ENCODE results near the gene TMEM63A.

TMEM63A gene

DNA sequence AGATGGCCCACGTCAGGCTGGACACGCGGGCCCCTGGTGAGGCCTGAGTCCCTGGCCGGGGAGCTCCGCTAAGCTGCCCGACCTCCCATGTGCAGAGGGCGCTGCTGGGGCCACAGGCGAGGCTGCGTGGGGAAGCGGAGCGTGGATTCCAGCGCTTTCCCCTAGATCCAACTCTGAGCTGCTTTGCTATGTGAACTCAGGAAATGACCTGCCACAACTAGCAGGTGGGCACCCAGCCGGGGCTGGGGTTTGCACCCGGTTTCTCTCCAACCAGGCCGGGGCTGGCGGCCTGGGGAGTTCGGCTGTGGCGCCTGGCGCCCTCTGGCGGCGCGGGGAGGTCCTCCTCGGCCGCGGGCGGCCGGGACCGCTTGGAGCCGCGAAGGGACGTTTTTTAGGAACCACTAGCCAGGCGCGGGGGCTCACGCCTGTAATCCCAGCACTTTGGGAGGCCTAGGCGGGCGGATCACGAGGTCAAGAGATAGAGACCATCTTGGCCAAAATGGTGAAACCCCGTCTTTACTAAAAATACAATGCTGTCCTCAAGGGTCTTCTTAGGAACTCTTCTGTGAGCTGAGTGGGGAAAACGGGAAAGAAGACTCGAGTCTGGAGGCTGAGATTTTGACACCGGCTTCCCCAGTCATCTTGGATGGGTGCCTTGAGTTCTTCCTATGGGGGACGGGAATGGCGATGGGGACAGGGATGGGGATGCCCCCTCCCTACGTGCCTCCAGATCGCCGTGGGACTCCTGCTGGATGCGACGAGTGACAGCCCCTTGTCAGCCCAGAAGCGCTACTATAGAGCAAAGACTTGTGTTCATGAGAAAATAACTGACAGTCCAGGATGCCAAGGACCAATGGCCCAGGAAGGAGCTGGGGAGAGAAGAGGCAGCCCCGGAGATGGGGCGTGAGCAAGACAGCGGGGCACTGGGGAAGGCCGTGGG lies 29.3 kb upstream of the TMEM63A start:
- Histone ChIP-seq H3K4me2 (ENCODE audit: low read length) (peak overlapping the region; percentile 62), H3K9ac (ENCODE audit: low read length) (peak overlapping the region; percentile 42; the same call in 1 of the 2 replicates), H3K9me2 (ENCODE audit: low read depth, low read length) (no peaks in the 10 kb centered on the region), H3K27ac (ENCODE audit: low read depth, low read length, poor library complexity, severe bottlenecking) (no peak overlapping the region), H4K20me1 (ENCODE audit: insufficient read depth, low read length) (no peaks in the 10 kb centered on the region), H3K79me2 (ENCODE audit: insufficient read depth, low read length) (no peaks in the 10 kb centered on the region), H3K4me1 (ENCODE audit: insufficient read depth, low read length, severe bottlenecking) (peaks cover 28% of the 10 kb centered on the region), H2AFZ (ENCODE audit: low read length) (peak overlapping the region; percentile 27; the same call in 1 of the 2 replicates), H3K27me3 (ENCODE audit: insufficient read depth, low read length) (no peaks in the 10 kb centered on the region), H3F3A (ENCODE audit: insufficient read depth, low read length) (no peaks in the 10 kb centered on the region), H3K9me3 (ENCODE audit: low read length) (no peaks in the 10 kb centered on the region), H3K4me3 (ENCODE audit: low read depth, low read length, poor library complexity, severe bottlenecking) (peak overlapping the region; percentile 38), H3K36me3 (ENCODE audit: insufficient read depth, low read length) (no peaks in the 10 kb centered on the region)
- TF ChIP-seq, protein P1, sequence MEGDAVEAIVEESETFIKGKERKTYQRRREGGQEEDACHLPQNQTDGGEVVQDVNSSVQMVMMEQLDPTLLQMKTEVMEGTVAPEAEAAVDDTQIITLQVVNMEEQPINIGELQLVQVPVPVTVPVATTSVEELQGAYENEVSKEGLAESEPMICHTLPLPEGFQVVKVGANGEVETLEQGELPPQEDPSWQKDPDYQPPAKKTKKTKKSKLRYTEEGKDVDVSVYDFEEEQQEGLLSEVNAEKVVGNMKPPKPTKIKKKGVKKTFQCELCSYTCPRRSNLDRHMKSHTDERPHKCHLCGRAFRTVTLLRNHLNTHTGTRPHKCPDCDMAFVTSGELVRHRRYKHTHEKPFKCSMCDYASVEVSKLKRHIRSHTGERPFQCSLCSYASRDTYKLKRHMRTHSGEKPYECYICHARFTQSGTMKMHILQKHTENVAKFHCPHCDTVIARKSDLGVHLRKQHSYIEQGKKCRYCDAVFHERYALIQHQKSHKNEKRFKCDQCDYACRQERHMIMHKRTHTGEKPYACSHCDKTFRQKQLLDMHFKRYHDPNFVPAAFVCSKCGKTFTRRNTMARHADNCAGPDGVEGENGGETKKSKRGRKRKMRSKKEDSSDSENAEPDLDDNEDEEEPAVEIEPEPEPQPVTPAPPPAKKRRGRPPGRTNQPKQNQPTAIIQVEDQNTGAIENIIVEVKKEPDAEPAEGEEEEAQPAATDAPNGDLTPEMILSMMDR (IDR thresholded peaks at IDR 0.05; ENCODE audit: low read length), result peak; percentile 94
- no peak for TF ChIP-seq EZH2 (IDR thresholded peaks at IDR 0.05; ENCODE audit: borderline replicate concordance, low read length)

DNA sequence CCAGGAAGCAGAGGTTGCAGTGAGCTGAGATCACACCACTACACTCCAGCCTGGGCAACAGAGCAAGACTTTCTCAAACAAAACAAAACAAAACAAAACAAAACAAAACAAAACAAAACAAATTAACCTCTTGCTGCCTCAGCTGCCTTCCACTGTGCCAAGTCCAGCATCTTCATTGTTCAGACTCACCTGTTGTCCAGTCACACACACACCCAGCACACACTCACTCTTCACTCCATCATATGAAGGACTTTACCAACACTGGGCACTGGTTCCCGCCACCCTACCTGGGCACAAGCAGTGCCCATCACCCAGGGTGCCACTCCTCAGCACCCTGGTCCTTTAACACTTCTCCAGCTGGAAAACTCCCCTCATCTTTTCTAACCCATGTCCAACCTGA lies 27.3 kb upstream of the TMEM63A start:
- Histone ChIP-seq H3K9ac (ENCODE audit: low read length) (no peak overlapping the region), H3K36me3 (ENCODE audit: insufficient read depth, low read length) (no peaks in the 10 kb centered on the region), H3K27me3 (ENCODE audit: insufficient read depth, low read length) (no peaks in the 10 kb centered on the region), H3K27ac (ENCODE audit: low read depth, low read length, poor library complexity, severe bottlenecking) (no peak overlapping the region), H3K4me3 (ENCODE audit: low read depth, low read length, poor library complexity, severe bottlenecking) (no peak overlapping the region), H3K4me2 (ENCODE audit: low read length) (no peak overlapping the region), H3K9me3 (ENCODE audit: low read length) (no peaks in the 10 kb centered on the region), H3K4me1 (ENCODE audit: insufficient read depth, low read length, severe bottlenecking) (peaks cover 35% of the 10 kb centered on the region), H3F3A (ENCODE audit: insufficient read depth, low read length) (no peaks in the 10 kb centered on the region), H2AFZ (ENCODE audit: low read length) (no peak overlapping the region), H3K9me2 (ENCODE audit: low read depth, low read length) (no peaks in the 10 kb centered on the region), H4K20me1 (ENCODE audit: insufficient read depth, low read length) (no peaks in the 10 kb centered on the region), H3K79me2 (ENCODE audit: insufficient read depth, low read length) (no peaks in the 10 kb centered on the region)
- TF ChIP-seq, protein P1 (IDR thresholded peaks at IDR 0.05; ENCODE audit: low read length), result no peak
- no peak for TF ChIP-seq EZH2 (IDR thresholded peaks at IDR 0.05; ENCODE audit: borderline replicate concordance, low read length)

DNA sequence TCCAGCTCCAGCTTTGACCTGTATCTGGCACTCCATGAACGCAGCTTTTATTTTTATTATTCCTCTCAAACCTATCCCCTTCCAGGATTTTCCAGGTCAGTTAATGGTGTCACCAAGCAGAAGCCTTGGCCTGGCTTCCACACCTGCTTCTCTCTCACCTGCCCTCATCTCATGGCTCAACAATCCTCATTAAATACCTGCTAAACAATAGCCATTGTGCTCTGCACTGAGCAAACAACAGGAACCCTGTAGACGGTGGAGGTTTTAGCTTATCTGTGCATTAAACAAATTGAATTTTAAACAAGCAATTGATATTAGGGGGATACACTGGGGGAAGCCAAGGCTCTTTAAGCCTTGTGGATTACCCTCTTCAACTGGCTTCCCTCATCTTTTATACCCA lies 26.6 kb upstream of the TMEM63A start:
- Histone ChIP-seq H3K27ac (ENCODE audit: low read depth, low read length, poor library complexity, severe bottlenecking) (no peak overlapping the region), H3K36me3 (ENCODE audit: insufficient read depth, low read length) (no peaks in the 10 kb centered on the region), H3K4me2 (ENCODE audit: low read length) (no peak overlapping the region), H3K4me1 (ENCODE audit: insufficient read depth, low read length, severe bottlenecking) (peaks cover 35% of the 10 kb centered on the region), H3K79me2 (ENCODE audit: insufficient read depth, low read length) (no peaks in the 10 kb centered on the region), H2AFZ (ENCODE audit: low read length) (no peak overlapping the region), H3K27me3 (ENCODE audit: insufficient read depth, low read length) (no peaks in the 10 kb centered on the region), H3K9me2 (ENCODE audit: low read depth, low read length) (no peaks in the 10 kb centered on the region), H4K20me1 (ENCODE audit: insufficient read depth, low read length) (no peaks in the 10 kb centered on the region), H3K9me3 (ENCODE audit: low read length) (no peaks in the 10 kb centered on the region), H3K4me3 (ENCODE audit: low read depth, low read length, poor library complexity, severe bottlenecking) (no peak overlapping the region), H3K9ac (ENCODE audit: low read length) (no peak overlapping the region), H3F3A (ENCODE audit: insufficient read depth, low read length) (no peaks in the 10 kb centered on the region)
- no peak for TF ChIP-seq EZH2 (IDR thresholded peaks at IDR 0.05; ENCODE audit: borderline replicate concordance, low read length)
- TF ChIP-seq, protein P1 (IDR thresholded peaks at IDR 0.05; ENCODE audit: low read length), result no peak

Measured in OCI-LY1 (cell line).